ENCODE measurements around the gene GALNT10.
"Not testable (repeated sequence)": the region's sequence is repeated elsewhere in the genome, so short reads cannot be mapped to it uniquely, and the experiment has no call there.

GALNT10 gene

GRCh38 chr5:154356958-154357357 is 166.4 kb downstream of the GALNT10 start:
- H4K91ac ChIP-seq (ENCODE audit: low read depth, low read length, poor library complexity), result no peak overlapping the region
- no peak overlapping the region for H3K14ac ChIP-seq (ENCODE audit: low read length)
- no peak overlapping the region for H2BK120ac ChIP-seq (ENCODE audit: low read depth, low read length)
- no peak overlapping the region for H3K18ac ChIP-seq (ENCODE audit: low read length)
- no peak overlapping the region for H3K23ac ChIP-seq (ENCODE audit: low read depth, low read length, poor library complexity)
- no peak overlapping the region for H2AFZ ChIP-seq (ENCODE audit: low read length)
- H2BK12ac ChIP-seq (ENCODE audit: low read length), result no peak overlapping the region
- no peak overlapping the region for H3K9ac ChIP-seq (ENCODE audit: low read depth, low read length, poor library complexity)
- H4K8ac ChIP-seq (ENCODE audit: low read depth, low read length), result no peak overlapping the region
- H3K27me3 ChIP-seq (ENCODE audit: control insufficient read depth in 3 of 3, insufficient read depth in 3 of 3, low read depth in 1 of 3, low read length in 3 of 3), result no peaks in the 10 kb centered on the region
- H2BK15ac ChIP-seq (ENCODE audit: low read length), result no peak overlapping the region
- no peak overlapping the region for H2BK5ac ChIP-seq (ENCODE audit: low read length)
- no peak overlapping the region for H3K27ac ChIP-seq (replicated peaks; ENCODE audit: low read length)
- no peak overlapping the region for H2AK5ac ChIP-seq (ENCODE audit: low read depth, low read length)
- H3K4me1 ChIP-seq (ENCODE audit: control insufficient read depth in 2 of 2, insufficient read depth in 1 of 2, low read depth in 1 of 2, low read length in 2 of 2), result peaks cover 9 to 15% of the 10 kb centered on the region in 2 donors
- no peaks in the 10 kb centered on the region for H3K9me3 ChIP-seq (replicated peaks in 1 of 2; ENCODE audit: control insufficient read depth in 2 of 2, insufficient read depth in 1 of 2, low read depth in 1 of 2, low read length in 2 of 2)
- no peak overlapping the region for H3K4me3 ChIP-seq (ENCODE audit: low read length in 2 of 2)
- H3K4ac ChIP-seq (ENCODE audit: low read length), result no peak overlapping the region
- H3K4me2 ChIP-seq (ENCODE audit: insufficient read depth, low read length, poor library complexity, severe bottlenecking), result no peak overlapping the region
- WGBS, 2 donors (ENCODE audit: extremely low coverage in 2 of 2, insufficient read length in 2 of 2, insufficient replicate concordance in 1 of 2), result no CpG with 5 or more reads among the region's 3 CpGs
- no peaks in the 10 kb centered on the region for H3K79me1 ChIP-seq (ENCODE audit: low read depth, low read length)
- no peaks in the 10 kb centered on the region for H3K36me3 ChIP-seq (replicated peaks in 1 of 2; ENCODE audit: control insufficient read depth in 2 of 2, insufficient read depth in 2 of 2, low read length in 2 of 2)
- no peak for DNase-seq (ENCODE audit: low spot score)

GRCh38 chr5:154358516-154359220 is 168.1 kb downstream of the GALNT10 start:
- no peak overlapping the region for H4K8ac ChIP-seq (ENCODE audit: low read depth, low read length)
- H3K14ac ChIP-seq (ENCODE audit: low read length), result no peak overlapping the region
- no peaks in the 10 kb centered on the region for H3K36me3 ChIP-seq (replicated peaks in 1 of 2; ENCODE audit: control insufficient read depth in 2 of 2, insufficient read depth in 2 of 2, low read length in 2 of 2)
- no peak overlapping the region for H4K91ac ChIP-seq (ENCODE audit: low read depth, low read length, poor library complexity)
- H3K79me1 ChIP-seq (ENCODE audit: low read depth, low read length), result no peaks in the 10 kb centered on the region
- H2BK15ac ChIP-seq (ENCODE audit: low read length), result no peak overlapping the region
- DNase-seq (ENCODE audit: low spot score), result no peak
- no peak overlapping the region for H2BK120ac ChIP-seq (ENCODE audit: low read depth, low read length)
- no peak overlapping the region for H3K23ac ChIP-seq (ENCODE audit: low read depth, low read length, poor library complexity)
- no peak overlapping the region for H2AFZ ChIP-seq (ENCODE audit: low read length)
- no peaks in the 10 kb centered on the region for H3K9me3 ChIP-seq (replicated peaks in 1 of 2; ENCODE audit: control insufficient read depth in 2 of 2, insufficient read depth in 1 of 2, low read depth in 1 of 2, low read length in 2 of 2)
- H3K18ac ChIP-seq (ENCODE audit: low read length), result peak overlapping the region; percentile 46
- no peak overlapping the region for H2AK5ac ChIP-seq (ENCODE audit: low read depth, low read length)
- H3K27me3 ChIP-seq (ENCODE audit: control insufficient read depth in 3 of 3, insufficient read depth in 3 of 3, low read depth in 1 of 3, low read length in 3 of 3), result no peaks in the 10 kb centered on the region
- no peak overlapping the region for H3K9ac ChIP-seq (ENCODE audit: low read depth, low read length, poor library complexity)
- H3K4ac ChIP-seq (ENCODE audit: low read length), result no peak overlapping the region
- no peak overlapping the region for H3K4me2 ChIP-seq (ENCODE audit: insufficient read depth, low read length, poor library complexity, severe bottlenecking)
- no peak overlapping the region for H2BK5ac ChIP-seq (ENCODE audit: low read length)
- peaks cover 13 to 16% of the 10 kb centered on the region in 2 donors for H3K4me1 ChIP-seq (ENCODE audit: control insufficient read depth in 2 of 2, insufficient read depth in 1 of 2, low read depth in 1 of 2, low read length in 2 of 2)
- no CpG with 5 or more reads among the region's 11 CpGs for WGBS, 2 donors (ENCODE audit: extremely low coverage in 2 of 2, insufficient read length in 2 of 2, insufficient replicate concordance in 1 of 2)
- H3K27ac ChIP-seq (replicated peaks; ENCODE audit: low read length), result no peak overlapping the region
- no peak overlapping the region for H3K4me3 ChIP-seq (ENCODE audit: low read length in 2 of 2)
- H2BK12ac ChIP-seq (ENCODE audit: low read length), result no peak overlapping the region

- Histone ChIP-seq H2AK5ac (ENCODE audit: low read depth, low read length) (no peak overlapping the region), H3K79me1 (ENCODE audit: low read depth, low read length) (no peaks in the 10 kb centered on the region), H4K91ac (ENCODE audit: low read depth, low read length, poor library complexity) (no peak overlapping the region), H3K9me3 (replicated peaks in 1 of 2; ENCODE audit: control insufficient read depth in 2 of 2, insufficient read depth in 1 of 2, low read depth in 1 of 2, low read length in 2 of 2) (no peaks in the 10 kb centered on the region), H2BK15ac (ENCODE audit: low read length) (no peak overlapping the region), H3K4me2 (ENCODE audit: insufficient read depth, low read length, poor library complexity, severe bottlenecking) (no peak overlapping the region), H3K4ac (ENCODE audit: low read length) (no peak overlapping the region), H3K27ac (replicated peaks; ENCODE audit: low read length) (no peak overlapping the region), H3K4me3 (ENCODE audit: low read length in 2 of 2) (no peak overlapping the region), H3K14ac (ENCODE audit: low read length) (no peak overlapping the region), H4K8ac (ENCODE audit: low read depth, low read length) (no peak overlapping the region), H2BK12ac (ENCODE audit: low read length) (no peak overlapping the region), H3K9ac (ENCODE audit: low read depth, low read length, poor library complexity) (no peak overlapping the region), H3K18ac (ENCODE audit: low read length) (no peak overlapping the region), H2AFZ (ENCODE audit: low read length) (no peak overlapping the region), H2BK120ac (ENCODE audit: low read depth, low read length) (no peak overlapping the region), H3K36me3 (replicated peaks in 1 of 2; ENCODE audit: control insufficient read depth in 2 of 2, insufficient read depth in 2 of 2, low read length in 2 of 2) (no peaks in the 10 kb centered on the region), H2BK5ac (ENCODE audit: low read length) (no peak overlapping the region), H3K4me1 (ENCODE audit: control insufficient read depth in 2 of 2, insufficient read depth in 1 of 2, low read depth in 1 of 2, low read length in 2 of 2) (peaks cover 13 to 16% of the 10 kb centered on the region in 2 donors), H3K23ac (ENCODE audit: low read depth, low read length, poor library complexity) (no peak overlapping the region), H3K27me3 (ENCODE audit: control insufficient read depth in 3 of 3, insufficient read depth in 3 of 3, low read depth in 1 of 3, low read length in 3 of 3) (no peaks in the 10 kb centered on the region)
- no peak for DNase-seq (ENCODE audit: low spot score)
- no CpG with 5 or more reads among the region's 4 CpGs for WGBS, 2 donors (ENCODE audit: extremely low coverage in 2 of 2, insufficient read length in 2 of 2, insufficient replicate concordance in 1 of 2)
These were observed 168.7 kb downstream of the GALNT10 start for GRCh38 chr5:154359221-154359573.

- peaks cover 8 to 12% of the 10 kb centered on the region in 2 donors for H3K4me1 ChIP-seq (ENCODE audit: control insufficient read depth in 2 of 2, insufficient read depth in 1 of 2, low read depth in 1 of 2, low read length in 2 of 2)
- H4K91ac ChIP-seq (ENCODE audit: low read depth, low read length, poor library complexity), result not testable (repeated sequence)
- no CpG with 5 or more reads among the region's 7 CpGs for WGBS, 2 donors (ENCODE audit: extremely low coverage in 2 of 2, insufficient read length in 2 of 2, insufficient replicate concordance in 1 of 2)
These were observed 169.7 kb downstream of the GALNT10 start for GRCh38 chr5:154360241-154360640.

More at GRCh38 chr5:154360241-154360640, 169.7 kb downstream of the GALNT10 start:
- not testable (repeated sequence) for H3K23ac ChIP-seq (ENCODE audit: low read depth, low read length, poor library complexity); H2BK120ac ChIP-seq (ENCODE audit: low read depth, low read length); H3K9me3 ChIP-seq (replicated peaks in 1 of 2; ENCODE audit: control insufficient read depth in 2 of 2, insufficient read depth in 1 of 2, low read depth in 1 of 2, low read length in 2 of 2); H3K18ac ChIP-seq (ENCODE audit: low read length); H3K4me3 ChIP-seq (ENCODE audit: low read length in 2 of 2); H2BK5ac ChIP-seq (ENCODE audit: low read length); H3K79me1 ChIP-seq (ENCODE audit: low read depth, low read length); H3K4me2 ChIP-seq (ENCODE audit: insufficient read depth, low read length, poor library complexity, severe bottlenecking); H3K14ac ChIP-seq (ENCODE audit: low read length); H2BK12ac ChIP-seq (ENCODE audit: low read length); H3K4ac ChIP-seq (ENCODE audit: low read length); H2AK5ac ChIP-seq (ENCODE audit: low read depth, low read length); H3K27ac ChIP-seq (replicated peaks; ENCODE audit: low read length); DNase-seq (ENCODE audit: low spot score); H2BK15ac ChIP-seq (ENCODE audit: low read length); H3K27me3 ChIP-seq (ENCODE audit: control insufficient read depth in 3 of 3, insufficient read depth in 3 of 3, low read depth in 1 of 3, low read length in 3 of 3); H3K36me3 ChIP-seq (replicated peaks in 1 of 2; ENCODE audit: control insufficient read depth in 2 of 2, insufficient read depth in 2 of 2, low read length in 2 of 2); H2AFZ ChIP-seq (ENCODE audit: low read length); H3K9ac ChIP-seq (ENCODE audit: low read depth, low read length, poor library complexity); H4K8ac ChIP-seq (ENCODE audit: low read depth, low read length)
